M059J (cell line): Measurements from ENCODE around the gene FXYD3. TPM values are rescaled to one million over a fixed set of nuclear protein-coding genes. Genes with fewer than 3 reads are reported as not detected.
A peak's percentile ranks its signal among the peaks of the same experiment; 100 is the strongest.
"Not testable (repeated sequence)": the region's sequence is repeated elsewhere in the genome, so short reads cannot be mapped to it uniquely, and the experiment has no call there.

Experiments used
- DNase-seq: peaks from one replicate; pipeline ENCODE4 v3.0.0-alpha.2; 2012; ENCODE audit warnings: low read depth
- total RNA-seq: library from RNA; depleted of rRNA; stranded (reverse); fragments of >200 nt; shearing (Covaris generic); gene quantifications from 2 replicates; pipeline ENCODE4 v1.2.3, GENCODE V29; 2014

FXYD3 gene
- total RNA-seq, 1 experiment from 2014 or later = 0.64 TPM

- no peak for DNase-seq
Measured at GRCh38 chr19:35086455-35086854, 29.2 kb upstream of the FXYD3 start.

GRCh38 chr19:35087393-35087792, 28.2 kb upstream of the FXYD3 start:
- no peak for DNase-seq

- DNase-seq = peak; percentile 89
Measured at GRCh38 chr19:35088131-35088913, 27.3 kb upstream of the FXYD3 start.

- no peak for DNase-seq
Measured at GRCh38 chr19:35089554-35089953, 26.1 kb upstream of the FXYD3 start.

- no peak for DNase-seq
Measured at GRCh38 chr19:35090160-35090505, 25.5 kb upstream of the FXYD3 start.

GRCh38 chr19:35090506-35091214, 25.0 kb upstream of the FXYD3 start:
- DNase-seq = peak; percentile 56

GRCh38 chr19:35093430-35093829, 22.2 kb upstream of the FXYD3 start:
- no peak for DNase-seq

GRCh38 chr19:35093941-35094647, 21.5 kb upstream of the FXYD3 start:
- DNase-seq = no peak

GRCh38 chr19:35094656-35095055, 21.0 kb upstream of the FXYD3 start:
- DNase-seq = no peak

GRCh38 chr19:35095667-35096368, 19.8 kb upstream of the FXYD3 start:
- DNase-seq = no peak

GRCh38 chr19:35098413-35099049, 17.1 kb upstream of the FXYD3 start:
- no peak for DNase-seq

GRCh38 chr19:35099155-35099896, 16.3 kb upstream of the FXYD3 start:
- no peak for DNase-seq

- no peak for DNase-seq
Measured at GRCh38 chr19:35099897-35100275, 15.7 kb upstream of the FXYD3 start.

GRCh38 chr19:35100588-35101533, 14.8 kb upstream of the FXYD3 start:
- no peak for DNase-seq

GRCh38 chr19:35101949-35102348, 13.7 kb upstream of the FXYD3 start:
- not testable (repeated sequence) for DNase-seq

- DNase-seq = not testable (repeated sequence)
Measured at GRCh38 chr19:35103614-35104013, 12.0 kb upstream of the FXYD3 start.

GRCh38 chr19:35104361-35104760, 11.3 kb upstream of the FXYD3 start:
- no peak for DNase-seq

GRCh38 chr19:35105047-35105410, 10.6 kb upstream of the FXYD3 start:
- DNase-seq = no peak

GRCh38 chr19:35105411-35106290, 10.0 kb upstream of the FXYD3 start:
- no peak for DNase-seq
